HepG2 (cell line): ENCODE measurements around the gene MAJIN. TPM values are rescaled to one million over a fixed set of nuclear protein-coding genes. Genes with fewer than 3 reads are reported as not detected.

Experiments
- ARID3A ChIP-seq: IDR thresholded peaks from 2 replicates; pipeline ENCODE4 v1.6.1; 2012; ENCODE audit warnings: low read depth, low read length, improper control_type of control experiment
- ATRX ChIP-seq: sonication (generic); formaldehyde crosslinking; IDR thresholded peaks from 2 replicates; pipeline ENCODE4 v1.4.0; 2020; ENCODE audit warnings: missing genetic modification reagents, borderline replicate concordance
- BRD4 ChIP-seq: sonication (generic); formaldehyde crosslinking; IDR thresholded peaks from 2 replicates; pipeline ENCODE4 v1.4.0; 2020; ENCODE audit warnings: missing genetic modification reagents
- BRF2 ChIP-seq: sonication (generic); formaldehyde crosslinking; IDR thresholded peaks from 2 replicates; pipeline ENCODE4 v1.8.1; 2022; ENCODE audit warnings: mild to moderate bottlenecking, missing genetic modification reagents
- DBP ChIP-seq: sonication (generic); formaldehyde crosslinking; IDR thresholded peaks from 2 replicates; pipeline ENCODE4 v1.4.0; 2020; ENCODE audit warnings: missing genetic modification reagents; ENCODE audit errors: not compliant biosample characterization
- DNMT1 ChIP-seq: sonication (generic); formaldehyde crosslinking; IDR thresholded peaks from 2 replicates; pipeline ENCODE4 v1.5.1; 2020; ENCODE audit warnings: mild to moderate bottlenecking, missing genetic modification reagents
- EHMT2 ChIP-seq: fragments of 200-600 bp; sonication (generic); IDR thresholded peaks from 2 replicates; pipeline ENCODE4 v1.7.0; 2017; ENCODE audit warnings: antibody characterized with exemption, low read depth, low read length, borderline replicate concordance
- FOXK2 ChIP-seq: fragments of 450-650 bp; IDR thresholded peaks from 2 replicates; pipeline ENCODE4 v1.6.1; 2016
- HDAC2 ChIP-seq: sonication (generic); formaldehyde crosslinking; IDR thresholded peaks from 2 replicates; pipeline ENCODE4 v1.4.0; 2020; ENCODE audit warnings: missing genetic modification reagents
- ISL2 ChIP-seq: sonication (generic); formaldehyde crosslinking; IDR thresholded peaks from 2 replicates; pipeline ENCODE4 v1.5.0; 2020; ENCODE audit warnings: missing genetic modification reagents
- MTF1 ChIP-seq: sonication (generic); formaldehyde crosslinking; IDR thresholded peaks from 2 replicates; pipeline ENCODE4 v1.5.0; 2020; ENCODE audit warnings: missing genetic modification reagents
- NFE2 ChIP-seq: sonication (generic); formaldehyde crosslinking; IDR thresholded peaks from 2 replicates; pipeline ENCODE4 v1.4.0; 2020; ENCODE audit warnings: missing genetic modification reagents
- NKX3-1 ChIP-seq: sonication (generic); formaldehyde crosslinking; IDR thresholded peaks from 2 replicates; pipeline ENCODE4 v1.5.0; 2020; ENCODE audit warnings: missing genetic modification reagents
- NONO ChIP-seq, 2 experiments: fragments of 450-650 bp in 1 of 2; sonication (generic) in 1 of 2; formaldehyde crosslinking in 1 of 2; IDR thresholded peaks in 1 of 2; conservative IDR thresholded peaks in 1 of 2; 2 replicates each; pipeline versions ENCODE4 v1.6.1 to v1.8.0; 2017 to 2022; ENCODE audit warnings: mild to moderate bottlenecking in 1 of 2, missing genetic modification reagents in 1 of 2, moderate library complexity in 1 of 2
- NR2C2 ChIP-seq: sonication (generic); formaldehyde crosslinking; IDR thresholded peaks from 2 replicates; pipeline ENCODE4 v1.4.0; 2020; ENCODE audit warnings: missing genetic modification reagents, mild to moderate bottlenecking, moderate library complexity, borderline replicate concordance
- NRL ChIP-seq: sonication (generic); formaldehyde crosslinking; IDR thresholded peaks from 2 replicates; pipeline ENCODE4 v1.5.0; 2020; ENCODE audit warnings: missing genetic modification reagents, mild to moderate bottlenecking, moderate library complexity, borderline replicate concordance
- SMARCE1 ChIP-seq: fragments of 450-650 bp; IDR thresholded peaks from 2 replicates; pipeline ENCODE4 v1.6.1; 2017; ENCODE audit warnings: borderline replicate concordance
- SRSF1 ChIP-seq: fragments of 200-400 bp; formaldehyde crosslinking; optimal IDR thresholded peaks from 2 replicates; pipeline ENCODE3; 2017; ENCODE audit warnings: mild to moderate bottlenecking, low read depth, low read length, moderate library complexity
- ZC3H13 ChIP-seq: sonication (generic); formaldehyde crosslinking; IDR thresholded peaks from 2 replicates; pipeline ENCODE4 v1.8.1; 2023; ENCODE audit warnings: mild to moderate bottlenecking, missing genetic modification reagents, moderate library complexity
- ZFP36L2 ChIP-seq: sonication (generic); formaldehyde crosslinking; IDR thresholded peaks from 2 replicates; pipeline ENCODE4 v1.4.0; 2020; ENCODE audit warnings: missing genetic modification reagents
- ZNF331 ChIP-seq: sonication (generic); formaldehyde crosslinking; IDR thresholded peaks from 2 replicates; pipeline ENCODE4 v1.4.0; 2020; ENCODE audit warnings: missing genetic modification reagents
- ZNF430 ChIP-seq: sonication (generic); formaldehyde crosslinking; IDR thresholded peaks from 2 replicates; pipeline ENCODE4 v1.9.0; 2021; ENCODE audit warnings: mild to moderate bottlenecking, missing genetic modification reagents
- ZNF615 ChIP-seq: sonication (generic); formaldehyde crosslinking; IDR thresholded peaks from 2 replicates; pipeline ENCODE4 v1.5.0; 2020; ENCODE audit warnings: mild to moderate bottlenecking, missing genetic modification reagents, borderline replicate concordance
- ZNF672 ChIP-seq: sonication (generic); formaldehyde crosslinking; IDR thresholded peaks from 2 replicates; pipeline ENCODE4 v1.8.1; 2022; ENCODE audit warnings: missing genetic modification reagents
- ZNF703 ChIP-seq: sonication (generic); formaldehyde crosslinking; IDR thresholded peaks from 2 replicates; pipeline ENCODE4 v1.5.1; 2020; ENCODE audit warnings: missing genetic modification reagents, mild to moderate bottlenecking, moderate library complexity, borderline replicate concordance
- ZNF720 ChIP-seq: sonication (generic); formaldehyde crosslinking; IDR thresholded peaks from 2 replicates; pipeline ENCODE4 v1.4.0; 2020; ENCODE audit warnings: missing genetic modification reagents
- ZNF740 ChIP-seq: sonication (generic); formaldehyde crosslinking; IDR thresholded peaks from 2 replicates; pipeline ENCODE4 v1.4.0; 2020; ENCODE audit warnings: missing genetic modification reagents
- ZNF816 ChIP-seq: sonication (generic); formaldehyde crosslinking; IDR thresholded peaks from 2 replicates; pipeline ENCODE4 v1.8.0; 2022; ENCODE audit warnings: missing genetic modification reagents, mild to moderate bottlenecking, borderline replicate concordance
- polyA plus RNA-seq, 8 experiments: library from polyadenylated mRNA; depleted of rRNA in 3 of 8; stranded (reverse) in 7 of 8; unstranded in 1 of 8; fragments of >200 nt; fragmentation: Illumina TruSeq in 4 of 8; extraction: Trizol in 4 of 8; gene quantifications; 2 replicates each; pipeline versions ENCODE4 v1.2.1 to v1.2.3, GENCODE V29; 2011 to 2016; ENCODE audit warnings: low read depth in 4 of 8, missing spikeins in 1 of 8, mixed read lengths in 1 of 8; ENCODE audit not compliant: insufficient read depth in 1 of 8
- total RNA-seq, 5 experiments: library from RNA; depleted of rRNA; stranded (reverse); fragments of >200 nt; fragmentation: Illumina TruSeq; extraction: Trizol; gene quantifications; 2 replicates each; pipeline ENCODE4 v1.2.3, GENCODE V29; 2016; ENCODE audit warnings: low read depth in 1 of 5

MAJIN gene
- total and polyA plus RNA-seq, 2 of the 13 experiments (the other 11 are each of a cell fraction or from before 2014, with no cell fraction given) = not detected

- no peak for TF ChIP-seq ZNF740
- no peak for TF ChIP-seq ZNF615 (CRISPR knock-in tag)
- peak; percentile 98 for TF ChIP-seq ZNF816
- no peak for TF ChIP-seq ATRX (CRISPR knock-in tag)
- TF ChIP-seq NKX3-1 = no peak
- no peak for TF ChIP-seq NONO (IDR thresholded peaks at IDR 0.05)
- no peak; the same call in 1 of the 2 replicates for TF ChIP-seq NONO (CRISPR knock-in tag; conservative IDR thresholded peaks at IDR 0.05)
- TF ChIP-seq ZNF430 = peak; percentile 89; the same call in 1 of the 2 replicates
- peak; percentile 14; the same call in 1 of the 2 replicates for TF ChIP-seq BRD4 (CRISPR knock-in tag)
- no peak for TF ChIP-seq NFE2 (CRISPR knock-in tag)
- no peak for TF ChIP-seq ZFP36L2 (CRISPR knock-in tag)
- TF ChIP-seq ZNF331 (CRISPR knock-in tag) = peak; percentile 65; the same call in 1 of the 2 replicates
- TF ChIP-seq DBP (CRISPR knock-in tag) = peak; percentile 56
- TF ChIP-seq ARID3A = peak; percentile 51; the same call in 1 of the 2 replicates
- TF ChIP-seq ZNF672 (CRISPR knock-in tag) = no peak
- TF ChIP-seq HDAC2 (CRISPR knock-in tag) = peak; percentile 89
- TF ChIP-seq FOXK2 = no peak
- no peak; the same call in none of the 2 replicates for TF ChIP-seq ISL2 (CRISPR knock-in tag)
- peak; percentile 71 for TF ChIP-seq NR2C2
- TF ChIP-seq SMARCE1 = no peak
- no peak; the same call in 1 of the 2 replicates for TF ChIP-seq NRL (CRISPR knock-in tag)
- no peak for TF ChIP-seq BRF2 (CRISPR knock-in tag)
- TF ChIP-seq ZNF720 = no peak
- TF ChIP-seq MTF1 (CRISPR knock-in tag) = no peak
- no peak for TF ChIP-seq SRSF1
- no peak for TF ChIP-seq ZNF703 (CRISPR knock-in tag)
- TF ChIP-seq ZC3H13 (CRISPR knock-in tag) = peak; percentile 78; the same call in 1 of the 2 replicates
- TF ChIP-seq EHMT2 = no peak
- TF ChIP-seq DNMT1 (CRISPR knock-in tag) = no peak
These were observed 78.5 kb downstream of the MAJIN start (continued) for GRCh38 chr11:64893194-64894069.
